H1 (cell line): ENCODE data around the gene EFNA3. TPM values are rescaled to one million over a fixed set of nuclear protein-coding genes. Genes with fewer than 3 reads are reported as not detected.

Experiments
- CTCF ChIA-PET: fragments of 300-600 bp; sonication (Branson Sonifier 250); formaldehyde crosslinking; loops from one replicate; lab custom pipeline; 2021; ENCODE audit not compliant: partially characterized antibody; lab: Charles Lee
- POLR2A ChIA-PET: fragments of 300-600 bp; sonication (Branson Sonifier 250); formaldehyde crosslinking; loops from one replicate; lab custom pipeline; 2021; ENCODE audit warnings: inconsistent platforms; ENCODE audit not compliant: partially characterized antibody; lab: Charles Lee
- DNase-seq, 2 experiments: peaks; one replicate each; pipeline versions ENCODE4 v3.0.0 to v3.0.0-alpha.2; 2010 to 2022; ENCODE audit warnings: low spot score in 2 of 2, low read depth in 1 of 2, mixed read lengths in 1 of 2
- FAIRE-seq: peaks from 2 replicates; lab custom pipeline; 2011; peaks lifted over from hg19 to GRCh38; lab: Jason Lieb, UNC
- H2AFZ ChIP-seq: 2 replicates; pipeline ENCODE4 v1.8.1; 2012; ENCODE audit warnings: low read length, inconsistent platforms
- H2AK5ac ChIP-seq: 2 replicates; pipeline ENCODE4 v1.6.1; 2013; ENCODE audit warnings: low read depth, low read length
- H2BK120ac ChIP-seq: replicated peaks from 2 replicates; pipeline ENCODE3; 2013; ENCODE audit warnings: low read depth, low read length, inconsistent platforms
- H2BK12ac ChIP-seq: 2 replicates; pipeline ENCODE4 v1.6.1; 2013; ENCODE audit warnings: low read depth, low read length
- H2BK15ac ChIP-seq: 2 replicates; pipeline ENCODE4 v1.6.1; 2013; ENCODE audit warnings: low read length
- H2BK20ac ChIP-seq: 2 replicates; pipeline ENCODE4 v1.6.1; 2013; ENCODE audit warnings: low read length
- H2BK5ac ChIP-seq: 2 replicates; pipeline ENCODE4 v1.6.1; 2013; ENCODE audit warnings: low read depth, low read length
- H3K14ac ChIP-seq: 2 replicates; pipeline ENCODE4 v1.6.1; 2013; ENCODE audit warnings: inconsistent platforms; ENCODE audit not compliant: insufficient read length
- H3K18ac ChIP-seq: 2 replicates; pipeline ENCODE4 v1.6.1; 2013; ENCODE audit warnings: low read length; ENCODE audit errors: extremely low read depth
- H3K23ac ChIP-seq: 2 replicates; pipeline ENCODE4 v1.6.1; 2013; ENCODE audit warnings: inconsistent platforms; ENCODE audit not compliant: insufficient read length
- H3K23me2 ChIP-seq: 2 replicates; pipeline ENCODE4 v1.6.1; 2013; ENCODE audit warnings: low read depth, low read length
- H3K27ac ChIP-seq: 2 replicates; pipeline ENCODE4 v1.6.1; 2011; ENCODE audit warnings: low read depth, low read length, inconsistent platforms
- H3K27me3 ChIP-seq, 4 experiments: replicated peaks in 1 of 4; 1 replicate in 1 of 4; 2 replicates in 3 of 4; pipeline versions ENCODE4 v1.6.1 to v1.8.1; 2011 to 2013; ENCODE audit warnings: low read length in 3 of 4, mild to moderate bottlenecking in 3 of 4, inconsistent platforms in 2 of 4, mixed read lengths in 2 of 4, moderate library complexity in 1 of 4; ENCODE audit not compliant: control insufficient read depth in 3 of 4, insufficient read depth in 3 of 4; ENCODE audit errors: extremely low read depth in 1 of 4
- H3K36me3 ChIP-seq, 4 experiments: 2 replicates each; pipeline versions ENCODE4 v1.6.1 to v1.8.1; 2011 to 2013; ENCODE audit warnings: mild to moderate bottlenecking in 4 of 4, low read length in 3 of 4, moderate library complexity in 2 of 4, control low read depth in 1 of 4, inconsistent platforms in 1 of 4; ENCODE audit not compliant: insufficient read depth in 4 of 4, control insufficient read depth in 2 of 4
- H3K4ac ChIP-seq: replicated peaks from 2 replicates; pipeline ENCODE3; 2013; ENCODE audit warnings: low read length, low read depth, mixed read lengths, inconsistent platforms; ENCODE audit not compliant: insufficient read length
- H3K4me1 ChIP-seq, 4 experiments: replicated peaks in 1 of 4; 1 replicate in 1 of 4; 2 replicates in 3 of 4; pipeline versions ENCODE4 v1.6.1 to v1.8.1; 2011 to 2013; ENCODE audit warnings: low read length in 3 of 4, inconsistent platforms in 2 of 4, mixed read lengths in 1 of 4; ENCODE audit not compliant: insufficient read depth in 4 of 4, control insufficient read depth in 3 of 4
- H3K4me2 ChIP-seq, 2 experiments: 2 replicates each; pipeline versions ENCODE4 v1.6.1 to v1.8.1; 2011 to 2013; ENCODE audit warnings: low read depth in 2 of 2, low read length in 2 of 2, control low read depth in 1 of 2, inconsistent platforms in 1 of 2, mild to moderate bottlenecking in 1 of 2; ENCODE audit not compliant: insufficient read depth in 1 of 2
- H3K4me3 ChIP-seq, 4 experiments: fragments of 200-600, 300-600 bp in 1 of 4; sonication (generic), shearing (Covaris generic), sonication (Bioruptor Twin) in 1 of 4; 2 replicates each; pipeline versions ENCODE4 v1.5.1 to v1.8.1; 2011 to 2016; ENCODE audit warnings: low read length in 4 of 4, low read depth in 3 of 4, control low read depth in 2 of 4, inconsistent platforms in 2 of 4, mild to moderate bottlenecking in 2 of 4, mixed read lengths in 1 of 4, moderate library complexity in 1 of 4; ENCODE audit not compliant: insufficient read depth in 2 of 4; ENCODE audit errors: extremely low read depth in 1 of 4
- H3K56ac ChIP-seq: replicated peaks from 2 replicates; pipeline ENCODE3; 2013; ENCODE audit warnings: low read depth, mild to moderate bottlenecking, mixed read lengths, low read length, inconsistent platforms; ENCODE audit not compliant: insufficient read length
- H3K79me1 ChIP-seq: 2 replicates; pipeline ENCODE4 v1.6.1; 2013; ENCODE audit warnings: low read depth, low read length, control low read depth
- H3K79me2 ChIP-seq, 2 experiments: 2 replicates each; pipeline versions ENCODE4 v1.6.1 to v1.8.1; 2012 to 2013; ENCODE audit warnings: low read length in 2 of 2, mild to moderate bottlenecking in 2 of 2, inconsistent platforms in 1 of 2; ENCODE audit not compliant: insufficient read depth in 2 of 2, control insufficient read depth in 1 of 2
- H3K9ac ChIP-seq, 4 experiments: replicated peaks in 1 of 4; 1 replicate in 1 of 4; 2 replicates in 3 of 4; pipeline versions ENCODE4 v1.6.1 to v1.8.1; 2011 to 2013; ENCODE audit warnings: low read depth in 3 of 4, low read length in 3 of 4, control low read depth in 2 of 4, mild to moderate bottlenecking in 2 of 4, moderate library complexity in 2 of 4, inconsistent platforms in 1 of 4; ENCODE audit errors: extremely low read depth in 1 of 4
- H3K9me3 ChIP-seq, 2 experiments: 2 replicates each; pipeline versions ENCODE4 v1.6.1 to v1.8.1; 2012 to 2013; ENCODE audit warnings: mild to moderate bottlenecking in 2 of 2, moderate library complexity in 2 of 2, control low read depth in 1 of 2, inconsistent platforms in 1 of 2, low read depth in 1 of 2, low read length in 1 of 2, mixed read lengths in 1 of 2; ENCODE audit not compliant: insufficient read depth in 2 of 2
- H4K20me1 ChIP-seq, 2 experiments: replicated peaks in 1 of 2; 2 replicates each; pipeline versions ENCODE3 to v1.8.1; 2011 to 2013; ENCODE audit warnings: inconsistent platforms in 2 of 2, low read length in 2 of 2, mild to moderate bottlenecking in 1 of 2; ENCODE audit not compliant: insufficient read depth in 2 of 2, control insufficient read depth in 1 of 2
- H4K5ac ChIP-seq: 2 replicates; pipeline ENCODE4 v1.6.1; 2013; ENCODE audit warnings: low read length, low read depth, mixed read lengths, inconsistent platforms; ENCODE audit not compliant: insufficient read length
- H4K8ac ChIP-seq: 2 replicates; pipeline ENCODE4 v1.8.0; 2013; ENCODE audit warnings: mild to moderate bottlenecking, moderate library complexity, low read length, inconsistent platforms; ENCODE audit not compliant: insufficient read depth; ENCODE audit errors: extremely low read depth
- H4K91ac ChIP-seq: replicated peaks from 2 replicates; pipeline ENCODE3; 2013; ENCODE audit warnings: low read length, mixed read lengths, inconsistent platforms; ENCODE audit not compliant: insufficient read length
- CBX8 ChIP-seq: fragments of 300-800, 300-1000 bp; sonication (generic); IDR thresholded peaks from 2 replicates; pipeline ENCODE4 v1.7.1; 2016; ENCODE audit warnings: low read depth, low read length, borderline replicate concordance
- EP300 ChIP-seq, 2 experiments: IDR thresholded peaks; 1 replicate in 1 of 2; 2 replicates in 1 of 2; pipeline ENCODE4 v1.6.1; 2011 to 2012; ENCODE audit warnings: low read depth in 2 of 2, low read length in 2 of 2, mild to moderate bottlenecking in 2 of 2, borderline replicate concordance in 1 of 2, inconsistent platforms in 1 of 2, moderate library complexity in 1 of 2
- HDAC6 ChIP-seq: IDR thresholded peaks from one replicate; pipeline ENCODE4 v1.7.1; 2012; ENCODE audit warnings: low read depth, mild to moderate bottlenecking, inconsistent platforms, low read length, moderate library complexity
- NRF1 ChIP-seq: IDR thresholded peaks from 2 replicates; pipeline ENCODE4 v1.6.1; 2011; ENCODE audit warnings: mild to moderate bottlenecking, low read depth, low read length, improper control_type of control experiment
- WGBS, 2 experiments: shearing (Covaris generic) in 1 of 2; methylation state at CpG; one replicate each; pipeline versions ENCODE4 v1.1.6 to v1.1.7; 2013 to 2015; ENCODE audit warnings: low lambda C conversion rate in 2 of 2, mixed read lengths in 2 of 2, inconsistent platforms in 1 of 2, low coverage in 1 of 2, missing lambda C conversion rate in 1 of 2; ENCODE audit not compliant: insufficient replicate concordance in 2 of 2, insufficient coverage in 1 of 2, insufficient read length in 1 of 2; ENCODE audit errors: extremely low coverage in 1 of 2, missing lambda C conversion rate in 1 of 2; 5-methylcytosine and 5-hydroxymethylcytosine counted together
- polyA plus RNA-seq, 7 experiments: library from polyadenylated mRNA; depleted of rRNA in 3 of 7; stranded (reverse) in 5 of 7; unstranded in 2 of 7; fragments of >200 nt in 5 of 7; fragments of 200-250 nt in 2 of 7; gene quantifications; 1 replicate in 5 of 7; 2 replicates in 1 of 7; 4 replicates in 1 of 7; pipeline versions ENCODE4 v1.2.1 to v1.2.3, GENCODE V29; 2011 to 2013; ENCODE audit warnings: missing spikeins in 2 of 7, mixed read lengths in 2 of 7
- total RNA-seq: library from RNA; stranded (reverse); fragmentation: NEBNext Ultra II Directional; extraction: Animal tissue kit (Norgen Biotek cat#: 25700); gene quantifications from 2 replicates; pipeline ENCODE4 v1.2.1, GENCODE V29; 2021

EFNA3 gene
- total and polyA plus RNA-seq, 2 of the 8 experiments (the other 6 are each of a cell fraction or from before 2014, with no cell fraction given): 10.8 to 13.8 TPM

DNA sequence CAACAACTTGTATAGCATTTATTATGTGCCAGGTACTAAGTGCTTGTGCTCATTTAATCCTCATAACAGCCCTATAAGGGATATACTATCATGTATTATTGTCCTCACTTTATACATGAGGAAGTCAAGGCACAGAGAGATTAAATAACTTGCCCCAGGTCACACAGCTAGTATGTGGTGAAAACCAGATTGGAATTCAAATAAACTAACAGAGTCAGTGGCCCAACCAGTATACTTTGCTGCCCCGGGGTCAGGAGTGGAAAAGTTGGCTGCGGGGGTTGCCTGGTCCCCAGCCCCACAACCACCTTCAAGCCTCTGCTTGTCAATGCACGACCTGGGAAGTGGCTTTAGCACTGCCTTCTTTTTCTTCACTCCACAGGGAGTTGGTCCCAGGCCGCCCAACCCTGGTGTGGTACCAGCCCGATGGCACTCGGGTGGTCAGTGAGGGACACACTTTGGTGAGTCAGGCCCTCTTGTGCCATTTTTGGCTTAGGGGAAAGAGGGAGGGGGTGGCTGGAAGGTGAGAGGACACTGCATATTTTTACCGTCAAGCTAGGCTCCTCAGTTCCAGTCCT, 25.0 kb upstream of the EFNA3 start:
- Histone ChIP-seq H3K79me1 (no peaks in the 10 kb centered on the region), H3K23ac (no peak overlapping the region), H2BK20ac (no peak overlapping the region), H3K9me3 (no peaks in the 10 kb centered on the region), H2AFZ (no peak overlapping the region), H4K91ac (no peak overlapping the region), H3K36me3 (peaks cover 0 to 3% (median 0%) of the 10 kb centered on the region in 4 experiments; a peak in 2 of 8 replicates), H3K4me1 (peaks cover 4 to 22% (median 10%) of the 10 kb centered on the region in 4 experiments; a peak in 6 of 7 replicates), H4K5ac (no peak overlapping the region), H4K8ac (no peak overlapping the region), H2BK5ac (no peak overlapping the region), H2BK12ac (no peak overlapping the region), H3K4me3 (no peak overlapping the region), H3K23me2 (peaks cover 16% of the 10 kb centered on the region), H3K9ac (no peak overlapping the region), H3K79me2 (no peaks in the 10 kb centered on the region), H2BK15ac (no peak overlapping the region), H3K18ac (no peak overlapping the region), H2BK120ac (no peak overlapping the region), H3K56ac (no peak overlapping the region), H3K4ac (no peak overlapping the region), H3K4me2 (no peak overlapping the region), H3K27ac (no peak overlapping the region), H4K20me1 (peaks cover 2 to 9% of the 10 kb centered on the region in 2 experiments), H3K27me3 (peaks cover 0 to 18% (median 12%) of the 10 kb centered on the region in 4 experiments; a peak in 5 of 7 replicates), H3K14ac (no peak overlapping the region), H2AK5ac (no peak overlapping the region)
- CTCF ChIA-PET: interaction anchor here (0.9 to 33.9 kb wide), 12 partner anchors 1 to 175 kb away, joined by 3 to 907 read pairs (median 8); partner anchors contain the start of genes ADAM15, EFNA3, EFNA4 and PBXIP1
- FAIRE-seq: no peak
- DNase-seq: no peak
- WGBS, 2 experiments: 90% methylated on average over 7 of the region's 7 CpGs; no CpG with 5 or more reads in 1 of the 2 experiments
- POLR2A ChIA-PET: interaction anchor here (0.9 to 1.4 kb wide), 3 partner anchors 9 to 50 kb away, joined by 3 to 6 read pairs (median 3); partner anchors contain the start of gene EFNA4
- no peak for TF ChIP-seq HDAC6
- no peak for TF ChIP-seq NRF1
- no peak for TF ChIP-seq EP300 (IDR thresholded peaks at IDR 0.05; ENCODE audit: borderline replicate concordance in 1 of 2, low read depth in 2 of 2, low read length in 2 of 2)
- TF ChIP-seq CBX8: no peak
